Gastrocnemius medialis (tissue), 4 donors: ENCODE measurements around the gene TMSB4X. TPM values are rescaled to one million over a fixed set of nuclear protein-coding genes. Genes with fewer than 3 reads are reported as not detected.

Source experiments
- ATAC-seq, 2 donors: fragments of 150-250 bp; one replicate each; pipeline ENCODE4 v1.9.1; 2016
- DNase-seq, 2 donors: peaks; one replicate each; pipeline ENCODE4 v3.0.0-alpha.2; 2019
- H3K27ac ChIP-seq, 4 donors: fragments of 200-600 bp; sonication (generic); 1 replicate in 1 of 4; 2 replicates in 3 of 4; pipeline ENCODE4 v1.5.1; 2016 to 2018; ENCODE audit warnings: mild to moderate bottlenecking in 2 of 4, moderate library complexity in 1 of 4
- H3K27me3 ChIP-seq, 3 donors: fragments of 200-600 bp; sonication (generic) in 2 of 3; 1 replicate in 1 of 3; 2 replicates in 2 of 3; pipeline versions ENCODE4 v1.5.1 to v1.6.0; 2016 to 2019; ENCODE audit warnings: mild to moderate bottlenecking in 1 of 3, moderate library complexity in 1 of 3
- H3K36me3 ChIP-seq, 2 donors: fragments of 200-600 bp; sonication (generic) in 1 of 2; one replicate each; pipeline ENCODE4 v1.5.1; 2017 to 2018
- H3K4me1 ChIP-seq, 2 donors: fragments of 200-600 bp; sonication (generic) in 1 of 2; one replicate each; pipeline ENCODE4 v1.5.1; 2016 to 2017; ENCODE audit warnings: mild to moderate bottlenecking in 2 of 2
- H3K4me3 ChIP-seq, 4 donors: fragments of 200-600 bp; sonication (generic) in 3 of 4; 1 replicate in 1 of 4; 2 replicates in 3 of 4; pipeline ENCODE4 v1.5.1; 2016 to 2019; ENCODE audit warnings: mild to moderate bottlenecking in 2 of 4
- H3K9me3 ChIP-seq, 3 donors: fragments of 200-600 bp; sonication (generic) in 2 of 3; 1 replicate in 1 of 3; 2 replicates in 2 of 3; pipeline ENCODE4 v1.5.1; 2016 to 2019
- CTCF ChIP-seq, 5 experiments: fragments of 450-650 bp in 3 of 5; fragments of 200-600 bp in 2 of 5; sonication (generic) in 2 of 5; IDR thresholded peaks in 4 of 5; conservative IDR thresholded peaks in 1 of 5; 1 replicate in 4 of 5; 2 replicates in 1 of 5; pipeline ENCODE4 v1.5.1; 2016 to 2019; ENCODE audit warnings: antibody characterized with exemption in 5 of 5, mild to moderate bottlenecking in 3 of 5, moderate library complexity in 3 of 5
- POLR2A ChIP-seq, 2 donors: fragments of 450-650 bp; IDR thresholded peaks; one replicate each; pipeline ENCODE4 v1.6.1; 2017; ENCODE audit warnings: antibody characterized with exemption in 2 of 2, mild to moderate bottlenecking in 2 of 2, moderate library complexity in 2 of 2
- in situ Hi-C, 4 donors: fragments of 200-750 bp; cut with MboI; loops; one replicate each; pipeline versions ENCODE4 v1.15.0 to v1.8.0; 2017; ENCODE audit warnings: low sequenced_read_pairs in 4 of 4
- intact Hi-C: fragments of 100-400 bp; cut with DNase I; formaldehyde crosslinking; loops from one replicate; pipeline ENCODE4 v1.15.1; 2023; ENCODE audit warnings: low total_unique reads
- total RNA-seq, 4 donors: library from RNA; depleted of rRNA; stranded (reverse); fragments of >200 nt; gene quantifications; one replicate each; pipeline versions ENCODE4 v1.1.0 to v1.2.3, GENCODE V29; 2016

The TMSB4X gene
- total RNA-seq, 4 donors from 2014 or later: 492 to 653 (median 526) TPM

- no peaks in the 10 kb centered on the region for H3K36me3 ChIP-seq
- no peaks in the 10 kb centered on the region for H3K9me3 ChIP-seq
- in situ Hi-C loops (no loop called here), intact Hi-C loops (no loop called here)
- TF ChIP-seq CTCF (IDR thresholded peaks at IDR 0.05 in 4 of 5, conservative IDR thresholded peaks at IDR 0.05 in 1 of 5): no peak
- TF ChIP-seq POLR2A (IDR thresholded peaks at IDR 0.05): no peak
- H3K27ac ChIP-seq: no peak overlapping the region
- no peak for DNase-seq
- no peaks in the 10 kb centered on the region for H3K27me3 ChIP-seq
- ATAC-seq: no peak
- H3K4me1 ChIP-seq: no peaks in the 10 kb centered on the region
- H3K4me3 ChIP-seq: no peak overlapping the region
These were observed 48.0 kb downstream of the TMSB4X start for GRCh38 chrX:13022926-13023325.

GRCh38 chrX:13023567-13023966, 48.7 kb downstream of the TMSB4X start:
- TF ChIP-seq POLR2A (IDR thresholded peaks at IDR 0.05) (no peak), CTCF (IDR thresholded peaks at IDR 0.05 in 4 of 5, conservative IDR thresholded peaks at IDR 0.05 in 1 of 5) (no peak)
- Histone ChIP-seq H3K27ac (no peak overlapping the region), H3K27me3 (no peaks in the 10 kb centered on the region), H3K36me3 (no peaks in the 10 kb centered on the region), H3K4me1 (no peaks in the 10 kb centered on the region), H3K9me3 (no peaks in the 10 kb centered on the region), H3K4me3 (no peak overlapping the region)
- DNase-seq (no peak), ATAC-seq (no peak)
- in situ Hi-C loops (no loop called here), intact Hi-C loops (no loop called here)

- no peak overlapping the region for H3K27ac ChIP-seq
- H3K9me3 ChIP-seq: no peaks in the 10 kb centered on the region
- intact Hi-C loops: no loop called here
- H3K27me3 ChIP-seq: no peaks in the 10 kb centered on the region
- H3K4me3 ChIP-seq: no peak overlapping the region
- ATAC-seq (no peak), DNase-seq (no peak)
- TF ChIP-seq POLR2A (IDR thresholded peaks at IDR 0.05): no peak
- no peaks in the 10 kb centered on the region for H3K36me3 ChIP-seq
- H3K4me1 ChIP-seq: no peaks in the 10 kb centered on the region
- in situ Hi-C loops: no loop called here
These were observed 49.1 kb downstream of the TMSB4X start for GRCh38 chrX:13023979-13024378.

- Histone ChIP-seq H3K27me3 (no peaks in the 10 kb centered on the region), H3K9me3 (no peaks in the 10 kb centered on the region), H3K4me3 (no peak overlapping the region), H3K27ac (no peak overlapping the region), H3K36me3 (no peaks in the 10 kb centered on the region), H3K4me1 (no peaks in the 10 kb centered on the region)
- TF ChIP-seq POLR2A (IDR thresholded peaks at IDR 0.05): no peak
- no peak for ATAC-seq
- intact Hi-C loops: no loop called here
- in situ Hi-C loops: no loop called here
- DNase-seq: no peak
These were observed 50.1 kb downstream of the TMSB4X start for GRCh38 chrX:13024986-13025385.

Other genes with a start within 250 kb of the TMSB4X start
- 1 to 10 TPM in 2 of 4 donors, under 1 TPM in 2; 0.73 to 1.9 (median 1.3) TPM for gene PRPS2, start 183.7 kb upstream of the TMSB4X start, total RNA-seq
- gene TLR7, start 108.0 kb upstream of the TMSB4X start, total RNA-seq: under 1 TPM; 0.05 to 0.23 (median 0.16) TPM
- gene TLR8, start 68.5 kb upstream of the TMSB4X start, total RNA-seq: under 1 TPM; 0.42 to 0.97 (median 0.62) TPM
- not detected for gene FAM9C, start 69.5 kb downstream of the TMSB4X start, total RNA-seq